IMR-90 (cell line): ENCODE data around the gene THYN1. TPM values are rescaled to one million over a fixed set of nuclear protein-coding genes. Genes with fewer than 3 reads are reported as not detected.

Experiments used
- ATAC-seq: fragments of 200-7000 bp; cut with Tn5 transposase; 2 replicates; pipeline ENCODE4 v1.9.1; 2020; ENCODE audit warnings: low read depth, mild to moderate bottlenecking, moderate library complexity
- BruUV-seq: library from RNA; stranded (reverse); fragments of 400-500 nt; replicated peaks from 2 replicates; lab custom pipeline; 2021; lab: Mats Ljungman, UMichigan
- CTCF ChIA-PET: fragments of 300-600 bp; formaldehyde crosslinking; extraction: SDS; loops from one replicate; lab custom pipeline; 2021; ENCODE audit warnings: antibody characterized with exemption; lab: Yijun Ruan, JAX
- POLR2A ChIA-PET: fragments of 300-600 bp; sonication (Branson Sonifier 250); formaldehyde crosslinking; loops from one replicate; lab custom pipeline; 2022; ENCODE audit warnings: antibody characterized with exemption; ENCODE audit not compliant: unreplicated experiment; lab: Charles Lee
- DNase-seq: peaks from one replicate; pipeline ENCODE4 v3.0.0; 2013
- H2AFZ ChIP-seq: replicated peaks from 2 replicates; pipeline ENCODE3; 2013; ENCODE audit warnings: low read length, mild to moderate bottlenecking; ENCODE audit not compliant: poor library complexity
- H2AK5ac ChIP-seq: 2 replicates; pipeline ENCODE4 v1.6.1; 2013; ENCODE audit warnings: low read depth, low read length, inconsistent platforms
- H2AK9ac ChIP-seq: replicated peaks from 2 replicates; pipeline ENCODE3; 2013; ENCODE audit warnings: mild to moderate bottlenecking, low read depth, low read length, moderate library complexity; ENCODE audit not compliant: poor library complexity
- H2BK120ac ChIP-seq: 2 replicates; pipeline ENCODE4 v1.6.1; 2013; ENCODE audit warnings: low read depth, low read length, inconsistent platforms
- H2BK15ac ChIP-seq: 3 replicates; pipeline ENCODE4 v1.6.1; 2013; ENCODE audit warnings: low read depth, low read length, inconsistent platforms
- H2BK20ac ChIP-seq: 2 replicates; pipeline ENCODE4 v1.6.1; 2013; ENCODE audit warnings: low read depth, mild to moderate bottlenecking, inconsistent platforms, low read length, moderate library complexity
- H2BK5ac ChIP-seq: 2 replicates; pipeline ENCODE4 v1.6.1; 2013; ENCODE audit warnings: mild to moderate bottlenecking, low read depth, low read length, inconsistent platforms; ENCODE audit not compliant: poor library complexity, severe bottlenecking
- H3K14ac ChIP-seq: replicated peaks from 2 replicates; pipeline ENCODE4 v1.6.1; 2013; ENCODE audit warnings: low read depth, low read length, inconsistent platforms
- H3K18ac ChIP-seq: 2 replicates; pipeline ENCODE4 v1.6.1; 2013; ENCODE audit warnings: low read depth, low read length, control low read depth
- H3K23ac ChIP-seq: 2 replicates; pipeline ENCODE4 v1.6.1; 2013; ENCODE audit warnings: low read depth, low read length, inconsistent platforms
- H3K27ac ChIP-seq: 2 replicates; pipeline ENCODE4 v1.5.1; 2013; ENCODE audit warnings: mild to moderate bottlenecking, control low read depth, low read length; ENCODE audit not compliant: insufficient read depth
- H3K27me3 ChIP-seq: 2 replicates; pipeline ENCODE4 v1.6.1; 2013; ENCODE audit warnings: low read length; ENCODE audit not compliant: control insufficient read depth, insufficient read depth
- H3K36me3 ChIP-seq: 2 replicates; pipeline ENCODE4 v1.6.1; 2013; ENCODE audit warnings: low read length, mixed read lengths; ENCODE audit not compliant: control insufficient read depth, insufficient read depth
- H3K4ac ChIP-seq: 2 replicates; pipeline ENCODE4 v1.6.1; 2013; ENCODE audit warnings: low read depth, low read length, inconsistent platforms
- H3K4me1 ChIP-seq: 2 replicates; pipeline ENCODE4 v1.6.1; 2013; ENCODE audit warnings: low read length, mixed read lengths; ENCODE audit not compliant: control insufficient read depth, insufficient read depth
- H3K4me2 ChIP-seq: 2 replicates; pipeline ENCODE4 v1.6.1; 2013; ENCODE audit warnings: low read depth, mild to moderate bottlenecking, control low read depth, low read length, moderate library complexity
- H3K4me3 ChIP-seq: 2 replicates; pipeline ENCODE4 v1.5.1; 2013; ENCODE audit warnings: low read depth, mild to moderate bottlenecking, control low read depth, low read length, moderate library complexity; ENCODE audit not compliant: insufficient read depth
- H3K56ac ChIP-seq: 2 replicates; pipeline ENCODE4 v1.6.1; 2013; ENCODE audit warnings: low read length, inconsistent platforms; ENCODE audit not compliant: insufficient read depth; ENCODE audit errors: extremely low read depth
- H3K79me1 ChIP-seq, 2 experiments: 2 replicates each; pipeline ENCODE4 v1.6.1; 2013; ENCODE audit warnings: low read length in 2 of 2, inconsistent platforms in 1 of 2, low read depth in 1 of 2
- H3K9ac ChIP-seq: 2 replicates; pipeline ENCODE4 v1.6.1; 2013; ENCODE audit warnings: low read depth, low read length, control low read depth
- H3K9me1 ChIP-seq: 2 replicates; pipeline ENCODE4 v1.6.1; 2013; ENCODE audit warnings: low read length, inconsistent platforms; ENCODE audit not compliant: insufficient read depth
- H3K9me3 ChIP-seq: 2 replicates; pipeline ENCODE4 v1.6.1; 2013; ENCODE audit warnings: low read length; ENCODE audit not compliant: control insufficient read depth, insufficient read depth
- H4K20me1 ChIP-seq: 2 replicates; pipeline ENCODE4 v1.6.1; 2013; ENCODE audit warnings: low read length, inconsistent platforms; ENCODE audit not compliant: insufficient read depth
- H4K5ac ChIP-seq: 2 replicates; pipeline ENCODE4 v1.6.1; 2013; ENCODE audit warnings: mild to moderate bottlenecking, low read depth, low read length, control low read depth
- H4K8ac ChIP-seq, 2 experiments: 2 replicates each; pipeline ENCODE4 v1.6.1; 2013; ENCODE audit warnings: low read depth in 2 of 2, low read length in 2 of 2, control low read depth in 1 of 2, inconsistent platforms in 1 of 2
- H4K91ac ChIP-seq: 2 replicates; pipeline ENCODE4 v1.6.1; 2013; ENCODE audit warnings: low read depth, low read length, inconsistent platforms; ENCODE audit not compliant: insufficient read depth
- MAFK ChIP-seq: IDR thresholded peaks from 2 replicates; pipeline ENCODE4 v1.6.1; 2012; ENCODE audit warnings: low read depth, low read length, improper control_type of control experiment
- WGBS, 2 experiments: methylation state at CpG; one replicate each; pipeline versions ENCODE4 v1.1.5 to v1.1.7; 2013; ENCODE audit warnings: missing lambda C conversion rate in 2 of 2; ENCODE audit not compliant: insufficient read length in 1 of 2; ENCODE audit errors: extremely low coverage in 2 of 2; 5-methylcytosine and 5-hydroxymethylcytosine counted together
- dilution Hi-C: fragments of 300-500 bp; cut with HindIII; formaldehyde crosslinking; loops from one replicate; pipeline ENCODE4 v1.14.3; 2018; ENCODE audit warnings: low sequenced_read_pairs; ENCODE audit not compliant: unreplicated experiment
- in situ Hi-C: fragments of 300-500 bp; cut with MboI; formaldehyde crosslinking; loops from 3 replicates; pipeline ENCODE4 v1.14.3; 2019; ENCODE audit warnings: low sequenced_read_pairs, inconsistent platforms, mixed read lengths
- intact Hi-C: fragments of 100-400 bp; cut with micrococcal nuclease; formaldehyde crosslinking; loops from 2 replicates; pipeline ENCODE4 v1.10.0; 2022
- polyA plus RNA-seq, 3 experiments: library from polyadenylated mRNA; depleted of rRNA; stranded (reverse); fragments of >200 nt; gene quantifications; 2 replicates each; pipeline ENCODE4 v1.2.3, GENCODE V29; 2012; ENCODE audit warnings: low replicate concordance in 1 of 3
- total RNA-seq: library from RNA; depleted of rRNA; stranded (reverse); fragments of >200 nt; gene quantifications from 2 replicates; pipeline ENCODE4 v1.2.3, GENCODE V29; 2012

The THYN1 gene
- total and polyA plus RNA-seq, 2 of the 4 experiments (the other 2 are of a cell fraction) = 43.1 to 72.1 TPM

- ChIA-PET POLR2A (no interaction called here), CTCF (no interaction called here)
- Histone ChIP-seq H2AK5ac (no peak overlapping the region), H3K4ac (no peak overlapping the region), H2BK5ac (no peak overlapping the region), H4K20me1 (no peaks in the 10 kb centered on the region; the same call in 1 of the 2 replicates), H3K9me1 (no peaks in the 10 kb centered on the region), H3K27me3 (peaks cover 4% of the 10 kb centered on the region; the same call in 1 of the 2 replicates), H2BK20ac (no peak overlapping the region), H3K9ac (no peak overlapping the region), H2BK120ac (no peak overlapping the region), H3K14ac (no peak overlapping the region), H2AK9ac (no peak overlapping the region), H4K8ac (no peak overlapping the region), H3K79me1 (no peaks in the 10 kb centered on the region), H3K9me3 (no peaks in the 10 kb centered on the region), H2AFZ (no peak overlapping the region), H4K5ac (no peak overlapping the region), H3K4me1 (peaks cover 4% of the 10 kb centered on the region), H3K27ac (no peak overlapping the region), H4K91ac (no peak overlapping the region), H3K4me3 (no peak overlapping the region), H2BK15ac (no peak overlapping the region), H3K56ac (no peak overlapping the region), H3K23ac (no peak overlapping the region), H3K18ac (no peak overlapping the region), H3K4me2 (no peak overlapping the region), H3K36me3 (peaks cover 27% of the 10 kb centered on the region)
- ATAC-seq (no peak), DNase-seq (no peak)
- TF ChIP-seq MAFK = no peak
- intact Hi-C loops (no loop called here), in situ Hi-C loops (no loop called here), dilution Hi-C loops (no loop called here)
- WGBS, 2 experiments = 100% methylated on average over 2 of the region's 7 CpGs; no CpG with 5 or more reads in 1 of the 2 experiments
- no TSS peak for BruUV-seq
These were observed 12.0 kb upstream of the THYN1 start for GRCh38 chr11:134264966-134265764.
